Bone marrow (tissue), 2 donors: ENCODE data around the gene ILF2.

Experiments used
- DNase-seq, 2 donors: peaks; one replicate each; lab custom pipeline; 2025; lab: John Stamatoyannopoulos, UW

ILF2 gene

DNA sequence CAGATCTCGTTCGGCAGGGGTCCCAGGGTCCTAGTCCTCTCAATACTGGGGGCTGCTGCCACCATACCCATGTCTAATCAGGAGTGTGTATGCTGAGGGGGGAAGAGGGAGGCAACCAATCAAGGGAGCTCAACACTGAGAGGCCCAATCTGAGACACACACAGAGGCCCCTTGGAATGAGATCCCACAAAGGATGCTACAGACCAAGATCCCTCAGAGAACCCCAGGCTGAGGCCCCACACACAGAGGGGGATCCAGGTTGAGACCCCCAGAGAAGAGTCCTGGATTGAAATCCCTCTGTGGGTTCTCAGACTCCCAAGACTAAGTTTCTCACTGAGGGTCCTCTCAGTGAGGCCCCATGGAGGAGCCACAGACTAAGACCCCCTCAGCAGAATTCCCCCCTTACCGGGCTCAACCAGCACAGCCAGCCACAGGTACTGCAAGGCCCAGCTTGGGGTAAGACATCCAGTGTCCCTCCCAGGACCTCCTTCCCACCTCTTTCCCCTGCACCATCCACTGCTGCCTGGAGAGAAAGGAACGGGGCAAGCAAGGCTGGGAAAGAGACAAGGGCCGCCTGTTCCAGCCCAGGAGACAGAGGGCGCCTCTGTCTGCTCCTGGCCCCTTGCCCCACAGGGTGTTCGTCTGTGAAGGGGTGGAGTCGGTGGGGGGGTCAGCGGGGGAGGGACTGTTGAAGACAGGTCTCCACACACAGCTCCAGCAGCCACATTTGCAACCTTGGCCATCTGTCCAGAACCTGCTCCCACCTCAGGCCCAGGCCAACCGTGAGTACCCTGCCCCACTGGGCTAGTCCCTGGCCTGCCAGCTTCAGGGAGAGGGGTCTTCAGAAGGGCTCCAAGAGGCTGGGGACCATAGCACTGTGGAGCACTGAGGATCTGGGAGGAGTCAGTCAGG is 42.8 kb downstream of the ILF2 start, which contains the start of gene S100A1:
Gene S100A1 (plus strand): TSS at position 720 of the 912 bp plus-strand sequence. CDS start 2,088 bp downstream, outside the sequence.
- DNase-seq: no peak

DNA sequence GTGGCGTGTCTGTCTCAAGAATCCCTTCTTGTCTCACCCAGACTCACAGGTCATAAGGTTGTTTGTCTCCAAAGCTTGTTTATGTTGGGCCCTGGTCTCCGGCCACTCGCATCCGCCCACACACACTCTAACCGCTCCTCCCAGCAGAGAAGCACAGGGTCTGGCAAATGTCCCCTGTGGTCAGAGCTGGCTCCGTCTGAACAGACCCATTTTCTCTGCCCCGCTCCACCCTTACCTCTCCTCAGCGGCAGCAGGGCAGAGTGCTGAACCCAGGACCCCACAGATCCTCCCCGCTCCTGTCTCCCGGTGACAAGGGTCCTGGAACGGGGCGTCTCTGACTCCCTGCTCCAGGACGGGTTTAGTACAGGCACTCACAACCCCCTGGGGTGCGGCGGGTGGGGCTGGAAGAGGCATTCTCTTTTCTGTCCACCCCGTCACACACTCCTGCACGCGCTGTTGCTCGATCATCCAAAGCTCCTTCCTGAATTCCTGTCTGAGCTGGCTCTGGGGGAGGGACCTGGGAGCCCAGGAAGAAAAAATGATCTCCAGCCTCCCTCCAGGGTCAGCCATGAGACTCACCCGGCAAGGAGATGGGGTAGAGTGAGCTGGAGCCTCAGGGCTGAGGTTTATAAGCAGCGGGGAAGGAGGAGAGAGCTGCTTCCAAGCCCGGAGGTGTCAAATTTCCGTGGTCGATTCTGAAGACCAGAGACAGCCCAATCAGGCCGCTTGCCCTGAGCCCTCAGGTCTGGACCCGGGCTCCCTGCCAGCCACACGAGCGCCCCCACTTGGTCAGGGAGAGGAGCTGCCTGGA is 43.7 kb downstream of the ILF2 start, which contains the start of gene S100A13:
Gene S100A13 (minus strand): TSS at position 602 of the 811 bp plus-strand sequence. CDS start 1,033 bp downstream, outside the sequence.
- DNase-seq: no peak

- no peak for DNase-seq
These were observed 44.3 kb downstream of the ILF2 start for GRCh38 chr1:153626477-153626903.

GRCh38 chr1:153624965-153625611 is 45.7 kb downstream of the ILF2 start:
- no peak for DNase-seq

GRCh38 chr1:153623101-153623500 is 47.7 kb downstream of the ILF2 start:
- no peak for DNase-seq

GRCh38 chr1:153619171-153619570 is 51.6 kb downstream of the ILF2 start:
- no peak for DNase-seq

DNA sequence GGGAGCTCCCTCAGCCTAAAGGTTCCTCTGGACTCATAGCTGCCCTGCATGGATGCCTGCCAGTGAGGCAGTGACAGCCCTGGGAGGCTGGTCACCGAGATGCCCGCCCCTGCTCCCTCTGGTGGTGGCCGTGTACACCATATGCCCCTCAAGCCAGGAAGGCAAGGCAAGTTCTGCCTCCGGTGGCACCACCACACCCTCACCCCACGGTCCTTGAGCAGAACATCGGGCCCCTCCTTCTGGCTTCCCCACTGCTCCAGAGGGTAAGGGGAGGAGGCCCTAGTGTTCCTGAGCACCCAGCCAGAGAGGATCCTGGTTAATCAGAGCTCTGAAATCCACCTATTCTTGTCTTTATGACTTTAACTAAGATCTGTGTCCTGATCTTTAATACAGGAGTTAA is 53.1 kb downstream of the ILF2 start:
- DNase-seq: peak in 1 of 2 donors; percentile 77

DNA sequence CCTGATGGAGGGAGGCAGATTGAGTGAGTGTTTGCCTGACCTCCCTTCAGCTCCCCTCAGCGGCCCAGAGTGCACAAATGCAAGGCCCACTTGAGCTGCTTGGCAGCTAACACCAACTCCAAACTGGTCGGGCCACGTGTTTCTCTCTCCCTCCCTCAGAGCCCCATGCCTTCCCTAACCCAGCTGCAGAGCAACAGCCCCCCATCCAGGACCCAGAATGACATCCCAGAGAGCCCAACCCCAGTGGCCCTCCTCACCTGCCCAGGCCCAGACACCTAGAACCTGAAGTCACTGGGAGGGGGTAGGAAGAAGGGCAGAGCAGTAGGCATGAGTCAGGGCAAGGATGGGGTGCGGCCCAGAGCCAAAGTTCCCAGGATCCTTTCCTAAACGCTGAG is 53.9 kb downstream of the ILF2 start:
- DNase-seq: no peak

- no peak for DNase-seq
These were observed 54.5 kb downstream of the ILF2 start, which contains the start of gene S100A14 for GRCh38 chr1:153616144-153616916. TSS of gene S100A14 (minus strand) at chr1:153616325. CDS start at chr1:153615858, 467 bp downstream.

- no peak for DNase-seq
These were observed 55.4 kb downstream of the ILF2 start for GRCh38 chr1:153615406-153615805.

GRCh38 chr1:153614906-153615305 is 55.9 kb downstream of the ILF2 start:
- DNase-seq: no peak

GRCh38 chr1:153614189-153614900 is 56.4 kb downstream of the ILF2 start:
- no peak for DNase-seq

GRCh38 chr1:153613406-153613805 is 57.4 kb downstream of the ILF2 start:
- no peak for DNase-seq

DNA sequence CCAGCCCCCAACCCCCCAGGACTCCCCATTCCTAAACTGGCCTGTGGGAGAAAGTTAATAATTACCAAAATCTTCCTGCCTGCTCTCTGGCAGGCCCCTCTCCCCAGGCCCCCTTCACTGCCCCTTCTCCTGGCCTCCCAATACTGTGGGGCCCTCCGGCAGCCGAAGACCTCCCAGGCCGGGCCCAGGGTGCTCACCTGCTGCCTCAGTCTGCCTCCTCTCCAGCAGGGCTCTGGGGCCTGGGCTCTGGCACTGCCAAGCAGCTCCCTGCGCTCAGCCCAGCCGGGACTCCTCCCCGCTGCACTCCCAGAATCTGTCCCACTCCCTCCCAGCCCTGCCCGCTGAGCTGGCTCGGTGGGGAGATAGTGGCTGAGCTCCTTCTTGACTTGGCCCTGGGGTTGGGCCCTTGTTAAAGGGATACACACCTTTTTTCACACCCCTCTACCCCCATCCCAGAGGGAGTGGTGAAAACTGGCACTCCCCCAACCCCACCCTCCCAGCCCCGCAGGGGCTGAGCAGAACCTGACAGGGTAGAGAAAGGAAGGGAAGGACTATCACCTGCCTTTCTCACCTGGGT is 58.0 kb downstream of the ILF2 start, which contains the start of gene S100A16:
Gene S100A16 (minus strand): TSS at position 383 of the 577 bp plus-strand sequence. CDS start 4,986 bp downstream, outside the sequence.
- DNase-seq: no peak

- no peak for DNase-seq
These were observed 58.6 kb downstream of the ILF2 start for GRCh38 chr1:153612111-153612754.
